Activated T-helper 17 cell treated with anti-CD3 and anti-CD28 coated beads, Interleukin-2, amount 50 U/mL, for 72 hours (primary cell): ENCODE measurements around the gene MITF. TPM values are rescaled to one million over a fixed set of nuclear protein-coding genes. Genes with fewer than 3 reads are reported as not detected.

ENCODE experiments used
- ATAC-seq: fragments of 150-1000 bp; cut with Tn5 transposase; replicated peaks from 2 replicates; pipeline ENCODE4 v1.10.0; 2021; ENCODE audit warnings: mild to moderate bottlenecking, moderate library complexity
- H3K27ac Mint-ChIP-seq: one replicate; pipeline ENCODE4 v1.8.0; 2022; ENCODE audit warnings: mixed read lengths
- H3K27me3 Mint-ChIP-seq: one replicate; pipeline ENCODE4 v1.8.0; 2022; ENCODE audit warnings: mixed read lengths
- H3K36me3 Mint-ChIP-seq: one replicate; pipeline ENCODE4 v1.8.0; 2022; ENCODE audit warnings: low read depth, mild to moderate bottlenecking, mixed read lengths
- H3K4me1 Mint-ChIP-seq: one replicate; pipeline ENCODE4 v1.8.0; 2022; ENCODE audit warnings: mixed read lengths
- H3K4me3 Mint-ChIP-seq: one replicate; pipeline ENCODE4 v1.8.0; 2022; ENCODE audit warnings: mild to moderate bottlenecking, mixed read lengths
- H3K9me3 Mint-ChIP-seq: one replicate; pipeline ENCODE4 v1.8.0; 2022; ENCODE audit warnings: mixed read lengths
- total RNA-seq, 2 donors: library from RNA; stranded (reverse); gene quantifications; one replicate each; pipeline ENCODE4 v1.2.3, GENCODE V29; 2022

MITF gene
- total RNA-seq, 2 donors from 2014 or later: not detected

DNA sequence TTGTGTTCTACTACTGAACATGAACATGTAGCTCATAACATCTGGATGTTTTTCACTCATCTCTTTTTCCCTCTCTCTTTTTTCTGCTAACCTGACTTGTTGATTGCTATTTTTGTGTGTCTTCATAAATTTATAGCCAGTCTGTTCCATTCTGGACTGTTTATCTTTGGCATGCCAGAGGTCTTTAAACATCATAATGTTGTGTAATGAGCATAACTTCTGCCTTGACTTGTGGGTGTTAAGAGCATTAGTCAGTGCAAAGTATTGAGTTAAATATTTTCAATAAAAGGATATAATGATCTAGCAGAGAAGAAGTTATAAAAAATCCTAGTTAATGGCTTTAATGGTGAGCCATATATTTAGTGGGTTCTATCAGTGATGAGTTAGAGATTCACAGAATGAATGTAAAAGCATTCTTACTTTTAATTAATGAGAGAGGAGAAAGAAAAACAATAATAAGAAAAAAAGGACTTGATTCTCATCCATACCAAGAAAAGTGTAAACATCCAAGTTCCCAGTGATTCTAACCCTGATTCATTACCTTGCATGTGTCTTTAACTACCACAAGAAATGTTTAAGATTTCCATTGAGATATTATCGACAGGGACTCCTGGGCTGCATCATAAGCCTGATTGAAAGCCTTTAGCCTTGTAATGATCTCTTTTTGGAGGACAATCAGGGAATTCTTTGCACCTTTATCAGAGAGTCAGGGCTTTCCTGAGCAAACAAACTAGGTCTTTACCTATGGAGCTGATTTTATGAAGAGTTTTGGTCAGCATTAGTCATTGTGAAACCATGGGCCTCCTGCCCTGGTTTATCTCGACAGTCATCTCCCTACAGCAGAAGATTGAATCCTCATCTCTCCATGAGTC, 22.9 kb downstream of the MITF start:
- H3K4me3 Mint-ChIP-seq: no peak overlapping the region
- no peaks in the 10 kb centered on the region for H3K27me3 Mint-ChIP-seq
- peaks cover 3% of the 10 kb centered on the region for H3K9me3 Mint-ChIP-seq
- no peak for ATAC-seq
- H3K36me3 Mint-ChIP-seq: no peaks in the 10 kb centered on the region
- H3K27ac Mint-ChIP-seq: no peak overlapping the region
- H3K4me1 Mint-ChIP-seq: no peaks in the 10 kb centered on the region

DNA sequence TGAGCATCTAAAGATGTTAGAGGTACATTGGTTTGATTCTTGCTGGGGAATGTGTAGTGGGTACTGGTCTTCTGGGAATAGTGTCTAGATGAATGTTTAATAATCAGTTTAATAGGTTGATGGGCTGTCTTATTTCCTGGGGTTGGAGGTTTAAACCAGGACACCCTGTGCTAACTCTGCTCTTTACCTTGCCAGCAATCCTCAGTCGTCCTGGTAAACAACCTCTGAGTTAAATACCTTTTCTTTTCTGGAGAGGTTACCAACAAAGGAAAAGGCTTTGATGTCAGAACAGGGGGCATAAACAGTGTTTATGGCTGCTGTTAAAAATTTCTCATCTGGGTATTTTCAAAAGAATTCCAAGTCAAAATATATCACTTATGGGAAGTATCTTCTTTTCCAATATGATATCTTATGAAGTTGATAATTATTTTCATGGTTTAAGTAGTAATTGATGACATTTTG, 23.5 kb downstream of the MITF start:
- Mint-ChIP-seq H3K4me3 (no peak overlapping the region), H3K9me3 (peaks cover 3% of the 10 kb centered on the region), H3K4me1 (no peaks in the 10 kb centered on the region), H3K27me3 (no peaks in the 10 kb centered on the region), H3K36me3 (no peaks in the 10 kb centered on the region), H3K27ac (no peak overlapping the region)
- ATAC-seq: no peak

DNA sequence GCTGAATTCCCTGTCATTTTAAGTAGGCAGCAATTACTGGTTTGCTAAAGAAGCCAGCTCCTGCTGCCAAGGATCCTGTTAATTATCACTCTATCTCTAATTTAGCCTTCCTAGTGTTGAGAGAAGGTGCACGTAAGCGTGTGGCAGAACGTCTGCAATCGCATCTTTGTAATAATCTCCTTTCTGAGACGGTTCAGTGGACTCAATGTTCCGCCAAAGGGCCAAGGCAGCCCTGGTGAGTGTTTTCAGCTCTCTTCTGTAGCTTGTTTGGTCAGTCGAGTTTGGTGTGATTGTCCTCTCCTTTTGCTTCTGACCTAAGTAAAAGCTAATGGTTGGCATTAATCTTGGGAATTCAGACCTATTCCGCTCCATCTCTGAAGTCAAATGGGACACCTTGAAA, 24.2 kb downstream of the MITF start:
- no peaks in the 10 kb centered on the region for H3K27me3 Mint-ChIP-seq
- no peak for ATAC-seq
- no peaks in the 10 kb centered on the region for H3K36me3 Mint-ChIP-seq
- H3K9me3 Mint-ChIP-seq: peaks cover 3% of the 10 kb centered on the region
- no peak overlapping the region for H3K27ac Mint-ChIP-seq
- no peak overlapping the region for H3K4me3 Mint-ChIP-seq
- no peaks in the 10 kb centered on the region for H3K4me1 Mint-ChIP-seq

DNA sequence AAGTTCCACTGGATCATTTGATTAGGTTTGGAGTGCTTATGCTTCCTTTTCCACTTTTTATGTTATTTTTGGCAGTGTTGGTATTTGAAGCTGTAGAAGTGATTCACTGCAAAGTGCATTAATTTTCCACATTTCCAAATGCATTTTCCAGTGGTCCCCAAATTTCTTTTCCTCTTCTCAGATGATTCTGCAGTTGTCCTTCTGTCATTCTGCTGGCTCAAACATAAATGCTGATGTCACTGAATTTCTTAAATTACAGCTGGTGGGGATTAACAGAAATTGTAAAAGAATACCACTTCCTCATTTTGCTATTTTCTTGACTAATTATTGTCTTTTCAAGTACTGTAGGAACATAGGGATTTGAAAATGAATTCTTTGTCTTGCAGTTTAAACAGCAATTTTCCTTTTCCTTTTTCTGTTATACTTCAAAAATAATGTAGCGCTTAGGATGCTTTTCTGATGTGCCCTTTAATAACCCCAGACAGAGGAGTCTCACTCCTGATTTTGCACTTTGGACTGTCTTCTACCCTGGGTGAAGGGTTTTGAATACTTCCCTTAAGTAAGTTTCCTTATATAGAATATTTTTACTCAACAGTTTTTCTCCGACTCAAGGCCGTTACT, 25.0 kb downstream of the MITF start:
- no peak for ATAC-seq
- H3K9me3 Mint-ChIP-seq: peaks cover 3% of the 10 kb centered on the region
- no peaks in the 10 kb centered on the region for H3K36me3 Mint-ChIP-seq
- no peak overlapping the region for H3K4me3 Mint-ChIP-seq
- no peak overlapping the region for H3K27ac Mint-ChIP-seq
- no peaks in the 10 kb centered on the region for H3K4me1 Mint-ChIP-seq
- no peaks in the 10 kb centered on the region for H3K27me3 Mint-ChIP-seq

DNA sequence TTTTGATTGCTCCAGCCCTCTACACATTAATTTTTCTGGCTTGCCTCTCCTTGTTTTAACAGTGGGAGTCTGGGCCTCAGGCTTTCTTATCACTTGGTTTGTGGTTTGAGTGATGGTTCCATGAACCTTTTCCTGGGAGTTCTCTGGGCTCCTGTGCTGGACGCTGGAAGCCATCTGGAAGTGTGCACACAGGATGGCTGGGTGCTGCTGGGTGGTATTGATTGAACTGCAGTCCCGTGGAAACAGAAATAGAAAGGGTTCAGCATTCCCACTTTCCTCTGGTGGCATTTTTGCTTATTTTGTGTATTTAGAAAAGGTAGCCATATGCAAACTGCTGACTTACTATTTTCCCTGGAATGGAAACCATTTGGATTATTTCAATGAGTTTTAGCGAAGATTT, 25.6 kb downstream of the MITF start:
- no peak for ATAC-seq
- Mint-ChIP-seq H3K4me3 (no peak overlapping the region), H3K36me3 (no peaks in the 10 kb centered on the region), H3K9me3 (peaks cover 3% of the 10 kb centered on the region), H3K4me1 (no peaks in the 10 kb centered on the region), H3K27ac (no peak overlapping the region), H3K27me3 (no peaks in the 10 kb centered on the region)

DNA sequence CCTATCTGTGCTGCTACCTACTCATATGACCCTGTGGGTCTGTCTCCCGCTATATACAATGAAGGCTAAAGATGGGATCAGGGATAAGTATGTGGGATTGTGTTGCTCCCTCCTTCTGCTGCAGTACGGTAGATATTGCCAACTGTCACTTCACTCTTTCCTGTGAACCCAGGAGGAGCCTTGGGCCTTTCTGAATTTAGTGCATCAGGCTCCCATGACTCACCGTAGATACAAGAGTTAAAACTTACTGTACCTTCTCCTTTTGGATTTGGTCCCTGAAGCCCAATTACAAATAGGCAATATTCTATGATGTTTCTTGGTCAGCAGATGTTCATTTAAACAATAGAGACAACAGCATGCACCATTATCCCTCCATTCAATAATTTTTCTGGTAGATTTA, 27.4 kb downstream of the MITF start:
- H3K4me3 Mint-ChIP-seq: no peak overlapping the region
- ATAC-seq: no peak
- peaks cover 3% of the 10 kb centered on the region for H3K9me3 Mint-ChIP-seq
- H3K27me3 Mint-ChIP-seq: no peaks in the 10 kb centered on the region
- no peaks in the 10 kb centered on the region for H3K36me3 Mint-ChIP-seq
- H3K27ac Mint-ChIP-seq: no peak overlapping the region
- H3K4me1 Mint-ChIP-seq: no peaks in the 10 kb centered on the region

DNA sequence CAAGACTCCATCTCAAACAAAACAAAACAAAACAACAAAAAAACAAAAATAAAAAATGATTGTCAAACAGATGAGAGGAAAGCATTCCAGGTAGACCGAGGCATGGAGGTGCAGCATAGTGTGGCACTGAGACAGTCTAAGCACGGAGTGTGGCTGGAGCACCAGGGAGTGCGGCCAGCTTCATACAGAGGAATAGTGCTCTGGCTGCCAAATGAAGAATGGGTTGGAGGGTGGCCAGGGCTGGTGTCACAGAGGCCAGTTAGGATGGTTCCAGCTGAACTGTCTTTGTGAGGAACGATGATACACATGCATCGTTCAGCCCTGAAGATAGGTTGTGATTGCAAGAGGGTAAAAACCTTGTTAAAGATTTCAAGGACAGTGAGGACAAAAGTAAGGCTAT, 28.3 kb downstream of the MITF start:
- Mint-ChIP-seq H3K4me1 (no peaks in the 10 kb centered on the region), H3K4me3 (no peak overlapping the region), H3K27ac (no peak overlapping the region), H3K9me3 (peaks cover 3% of the 10 kb centered on the region), H3K27me3 (no peaks in the 10 kb centered on the region), H3K36me3 (no peaks in the 10 kb centered on the region)
- ATAC-seq: no peak

DNA sequence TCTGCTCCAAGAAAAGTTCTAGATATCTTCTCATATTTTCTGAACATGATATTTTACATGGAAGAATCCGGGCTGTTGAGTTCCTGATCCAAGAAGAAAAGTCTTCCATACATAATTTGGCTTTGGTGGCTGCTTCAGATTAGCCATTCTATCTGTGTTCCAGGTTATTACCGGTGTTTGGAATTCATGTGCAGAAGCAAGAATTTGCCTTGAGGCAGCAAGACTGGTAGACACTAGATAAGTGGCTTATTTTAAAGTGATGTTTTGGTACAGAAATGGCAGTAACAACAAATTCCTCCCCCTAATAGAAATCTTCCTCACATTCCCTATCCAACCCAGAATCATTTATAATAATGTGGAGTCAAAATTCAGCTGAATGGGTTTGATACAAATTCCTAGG, 29.2 kb downstream of the MITF start:
- no peaks in the 10 kb centered on the region for H3K27me3 Mint-ChIP-seq
- H3K4me3 Mint-ChIP-seq: no peak overlapping the region
- H3K27ac Mint-ChIP-seq: no peak overlapping the region
- H3K9me3 Mint-ChIP-seq: peaks cover 6% of the 10 kb centered on the region
- no peaks in the 10 kb centered on the region for H3K36me3 Mint-ChIP-seq
- no peak for ATAC-seq
- no peaks in the 10 kb centered on the region for H3K4me1 Mint-ChIP-seq

DNA sequence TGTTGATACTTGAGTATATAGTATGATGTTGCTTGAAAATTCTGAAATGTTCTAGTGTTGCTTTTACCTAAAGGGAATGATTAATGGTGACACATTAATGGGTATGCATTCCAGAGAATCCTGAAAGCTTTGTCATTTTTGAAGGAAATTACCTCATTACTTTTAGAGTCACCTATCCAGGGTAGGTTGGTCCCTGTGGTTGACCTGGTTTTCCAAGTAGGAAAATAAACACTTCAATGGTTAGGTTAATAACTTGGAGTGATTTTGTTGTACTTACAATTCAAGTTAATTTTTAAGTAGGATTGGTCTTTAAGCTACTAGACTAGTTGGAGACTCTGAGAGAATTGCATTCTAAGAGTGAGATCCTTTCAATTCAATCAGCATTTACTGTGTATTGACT, 31.0 kb downstream of the MITF start:
- ATAC-seq: no peak
- no peaks in the 10 kb centered on the region for H3K4me1 Mint-ChIP-seq
- H3K36me3 Mint-ChIP-seq: no peaks in the 10 kb centered on the region
- no peak overlapping the region for H3K27ac Mint-ChIP-seq
- H3K27me3 Mint-ChIP-seq: no peaks in the 10 kb centered on the region
- peaks cover 6% of the 10 kb centered on the region for H3K9me3 Mint-ChIP-seq
- no peak overlapping the region for H3K4me3 Mint-ChIP-seq

DNA sequence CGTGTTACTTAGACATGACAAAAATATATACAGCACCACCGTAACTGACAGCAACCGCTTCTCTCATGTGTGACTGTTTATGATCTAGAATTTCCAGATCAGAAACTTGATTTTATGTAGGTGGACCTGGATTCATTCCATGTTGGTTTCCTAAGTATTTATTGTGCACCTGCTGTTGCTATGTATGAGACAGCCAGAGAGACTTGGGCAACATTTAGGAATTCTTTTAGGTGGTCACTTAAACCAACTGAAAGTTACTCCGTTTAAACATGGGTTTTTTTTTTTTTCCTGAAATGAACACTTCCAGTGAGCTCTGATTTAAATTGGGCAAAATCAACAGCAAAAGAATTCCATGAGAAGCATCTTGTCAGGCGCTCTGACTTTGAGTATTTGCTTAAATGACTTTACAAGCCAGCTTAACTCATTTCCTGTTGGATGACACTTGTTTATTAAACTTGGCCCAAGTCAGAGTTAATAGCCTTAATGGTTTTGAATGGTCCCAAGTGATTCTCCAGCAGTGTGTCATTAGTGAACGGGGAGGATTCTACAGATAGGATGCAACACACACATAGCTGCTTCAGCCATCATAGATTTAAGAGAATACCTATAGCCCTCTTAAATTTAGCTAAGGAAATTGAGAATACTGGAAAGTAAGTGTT, 31.8 kb downstream of the MITF start:
- Mint-ChIP-seq H3K9me3 (peaks cover 6% of the 10 kb centered on the region), H3K27me3 (no peaks in the 10 kb centered on the region), H3K36me3 (no peaks in the 10 kb centered on the region), H3K4me3 (no peak overlapping the region), H3K27ac (no peak overlapping the region), H3K4me1 (no peaks in the 10 kb centered on the region)
- ATAC-seq: no peak

DNA sequence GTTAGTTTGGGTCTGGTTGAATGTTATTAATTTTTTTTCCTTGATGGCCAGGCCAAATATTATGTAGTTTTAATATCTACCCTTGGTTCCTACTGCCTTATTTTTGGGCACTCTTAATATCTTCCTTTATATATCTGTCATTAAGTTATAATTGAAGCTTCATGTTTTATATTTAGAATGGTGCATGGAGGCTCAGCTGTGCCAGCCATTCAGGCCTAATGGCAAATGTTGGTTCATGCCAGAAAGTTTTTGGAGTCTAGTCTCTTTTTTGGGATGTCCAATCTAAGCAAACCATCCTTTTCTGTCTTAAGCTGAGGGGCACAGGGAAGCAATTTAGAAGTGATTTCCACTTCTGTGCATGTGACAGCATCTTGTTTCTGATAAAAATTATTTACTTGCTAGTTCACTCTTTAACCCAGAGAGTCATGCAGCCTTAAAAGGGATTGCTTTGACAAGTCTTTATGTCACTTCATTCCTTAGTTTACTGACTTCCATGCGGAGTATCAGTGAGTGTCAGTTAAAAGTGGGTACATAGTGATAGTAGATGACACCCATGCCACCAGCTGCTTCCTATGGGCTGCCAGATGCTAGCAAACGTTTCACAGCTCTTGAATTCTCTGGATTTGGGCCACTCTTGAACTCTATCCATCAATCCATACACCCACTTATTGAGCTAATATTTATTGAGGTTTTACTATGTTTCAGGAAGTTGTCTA, 33.0 kb downstream of the MITF start:
- Mint-ChIP-seq H3K4me3 (no peak overlapping the region), H3K36me3 (no peaks in the 10 kb centered on the region), H3K27me3 (no peaks in the 10 kb centered on the region), H3K4me1 (no peaks in the 10 kb centered on the region), H3K27ac (no peak overlapping the region), H3K9me3 (peaks cover 4% of the 10 kb centered on the region)
- ATAC-seq: no peak

DNA sequence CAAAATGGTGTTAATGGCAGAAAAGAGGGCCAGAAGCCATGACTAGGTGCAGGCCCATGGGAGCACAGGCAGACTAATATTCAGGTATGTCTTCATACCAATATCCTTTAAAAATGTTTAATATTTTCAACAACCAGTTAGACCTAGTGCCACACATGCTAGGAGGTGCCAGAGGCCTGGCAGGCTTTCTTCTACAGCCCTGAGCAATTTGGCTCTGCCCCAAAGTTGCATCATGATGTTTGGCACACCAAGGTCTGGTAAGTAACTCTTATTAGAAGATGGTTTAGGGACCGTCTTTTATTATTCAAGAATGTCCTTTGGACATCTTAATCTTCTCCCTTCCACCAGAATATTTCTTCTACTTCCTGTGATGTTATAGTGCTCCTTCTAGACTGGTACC, 34.8 kb downstream of the MITF start:
- no peaks in the 10 kb centered on the region for H3K4me1 Mint-ChIP-seq
- H3K9me3 Mint-ChIP-seq: peaks cover 9% of the 10 kb centered on the region
- no peak overlapping the region for H3K27ac Mint-ChIP-seq
- H3K4me3 Mint-ChIP-seq: no peak overlapping the region
- no peaks in the 10 kb centered on the region for H3K27me3 Mint-ChIP-seq
- no peaks in the 10 kb centered on the region for H3K36me3 Mint-ChIP-seq
- no peak for ATAC-seq

DNA sequence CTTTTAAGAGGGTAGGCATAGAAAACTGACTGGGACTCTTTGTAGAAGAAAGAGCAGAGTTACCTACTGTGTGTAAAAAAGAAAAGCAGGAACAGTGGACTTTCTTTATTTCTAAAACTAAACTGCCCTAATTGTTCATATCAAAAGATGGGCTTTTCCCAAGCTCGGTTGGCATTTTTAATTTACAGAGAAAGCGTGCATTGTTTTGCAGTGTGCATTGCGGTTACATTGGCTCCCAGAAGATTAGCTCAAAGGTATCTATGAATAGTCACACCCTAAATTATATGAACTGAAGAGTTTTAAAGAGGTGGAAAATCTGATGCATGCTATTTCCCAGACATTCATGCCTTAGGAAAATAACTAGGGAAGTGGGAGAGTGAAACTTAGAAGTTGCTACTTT, 36.5 kb downstream of the MITF start:
- H3K4me3 Mint-ChIP-seq: no peak overlapping the region
- H3K9me3 Mint-ChIP-seq: peaks cover 9% of the 10 kb centered on the region

DNA sequence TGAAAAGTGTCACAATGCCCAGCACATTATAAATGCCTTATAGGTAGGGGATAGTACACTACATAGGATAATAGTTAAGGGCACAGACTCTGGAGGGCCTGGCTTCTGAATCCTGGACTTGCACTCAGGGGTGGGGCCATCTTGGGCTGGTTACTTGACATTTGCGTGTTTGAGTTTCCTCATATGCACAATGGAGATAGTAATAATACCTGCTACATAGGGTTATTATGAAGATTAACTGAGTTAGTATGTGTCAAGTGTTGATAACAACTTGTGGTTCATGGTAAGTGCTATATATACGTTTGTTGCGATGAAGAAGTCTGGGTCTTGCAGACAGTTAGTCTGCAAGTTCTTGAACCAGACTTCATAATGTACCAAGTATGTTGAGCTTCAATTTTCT, 37.0 kb downstream of the MITF start:
- ATAC-seq: no peak
- H3K27ac Mint-ChIP-seq: no peak overlapping the region

More for the DNA sequence above, 36.5 kb downstream of the MITF start:
- Mint-ChIP-seq H3K4me1 (no peaks in the 10 kb centered on the region), H3K36me3 (no peaks in the 10 kb centered on the region), H3K27me3 (no peaks in the 10 kb centered on the region), H3K27ac (no peak overlapping the region)
- no peak for ATAC-seq

More for the DNA sequence above, 37.0 kb downstream of the MITF start:
- H3K4me1 Mint-ChIP-seq: no peaks in the 10 kb centered on the region
- peaks cover 9% of the 10 kb centered on the region for H3K9me3 Mint-ChIP-seq
- no peaks in the 10 kb centered on the region for H3K27me3 Mint-ChIP-seq
- no peaks in the 10 kb centered on the region for H3K36me3 Mint-ChIP-seq
- H3K4me3 Mint-ChIP-seq: no peak overlapping the region
